Epithelial cell of esophagus (primary cell): ENCODE measurements around the gene XKR3.
"Not testable (repeated sequence)": the region's sequence is repeated elsewhere in the genome, so short reads cannot be mapped to it uniquely, and the experiment has no call there.

Experiments used
- DNase-seq: peaks from one replicate; pipeline ENCODE4 v3.0.0; 2010; ENCODE audit warnings: low read depth
- H3K4me3 ChIP-seq: 2 replicates; pipeline ENCODE4 v1.5.1; 2011; ENCODE audit warnings: mild to moderate bottlenecking, low read length, control low read depth
- CTCF ChIP-seq: IDR thresholded peaks from 2 replicates; pipeline ENCODE4 v1.5.1; 2011; ENCODE audit warnings: low read depth, mild to moderate bottlenecking, low read length, control low read depth, inconsistent platforms; ENCODE audit not compliant: insufficient read depth; ENCODE audit errors: missing control alignments

Gene XKR3

GRCh38 chr22:16824716-16825687 is at the start of gene XKR3:
XKR3 (minus strand) TSS chr22:16825411; CDS start chr22:16808073, 17,338 bp downstream.
- DNase-seq, result no peak
- TF ChIP-seq CTCF, result no peak
- H3K4me3 ChIP-seq, result no peak within 1 kb of the TSS

- not testable (repeated sequence) for DNase-seq, H3K4me3 ChIP-seq
Measured at GRCh38 chr22:16869640-16870039, 44.4 kb upstream of the XKR3 start.

- DNase-seq, result no peak
- TF ChIP-seq CTCF, result no peak
- H3K4me3 ChIP-seq, result no peak overlapping the region
Measured at GRCh38 chr22:16866167-16866566, 41.0 kb upstream of the XKR3 start.

- not testable (repeated sequence) for DNase-seq, H3K4me3 ChIP-seq
Measured at GRCh38 chr22:16856851-16857250, 31.6 kb upstream of the XKR3 start.

GRCh38 chr22:16854631-16855030 is 29.4 kb upstream of the XKR3 start:
- DNase-seq, result no peak
- TF ChIP-seq CTCF, result no peak
- H3K4me3 ChIP-seq, result no peak overlapping the region

- not testable (repeated sequence) for H3K4me3 ChIP-seq, DNase-seq
Measured at GRCh38 chr22:16851268-16851996, 26.2 kb upstream of the XKR3 start.

- H3K4me3 ChIP-seq, result no peak overlapping the region
- TF ChIP-seq CTCF, result no peak
- DNase-seq, result no peak
Measured at GRCh38 chr22:16847271-16847670, 22.1 kb upstream of the XKR3 start.

GRCh38 chr22:16845881-16846280 is 20.7 kb upstream of the XKR3 start:
- no peak overlapping the region for H3K4me3 ChIP-seq
- no peak for TF ChIP-seq CTCF
- no peak for DNase-seq
